ENCODE results near the gene FBXW2.
A peak's percentile ranks its signal among the peaks of the same experiment; 100 is the strongest.

FBXW2 gene

GRCh38 chr9:120713257-120714087, 79.7 kb downstream of the FBXW2 start:
- DNase-seq, result no peak

DNA sequence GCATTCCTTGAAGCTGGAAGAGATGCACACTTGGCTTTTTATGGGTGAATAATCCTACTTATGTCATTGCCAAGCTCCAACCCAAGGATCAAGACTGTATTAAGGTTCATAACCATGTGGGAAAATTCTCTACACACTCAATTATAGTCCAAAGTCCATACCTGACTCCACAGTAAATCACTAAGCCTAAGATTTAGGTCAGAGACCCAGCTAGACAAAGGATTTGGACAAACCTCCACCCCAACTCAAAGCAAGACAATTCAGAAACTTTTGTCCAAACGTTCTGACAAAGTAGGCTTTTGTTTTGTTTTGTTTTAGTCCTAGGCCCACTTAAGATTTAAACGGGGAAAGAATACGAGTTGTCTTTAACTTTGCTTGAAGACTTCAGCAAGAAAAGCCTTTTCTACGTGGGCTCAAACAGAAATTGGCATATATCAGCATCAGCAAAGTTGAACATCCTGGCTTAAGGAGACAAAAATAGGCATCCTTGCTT, 80.6 kb downstream of the FBXW2 start:
- DNase-seq, result no peak

- peak; percentile 37 for DNase-seq
Observed at GRCh38 chr9:120711841-120712538, 81.2 kb downstream of the FBXW2 start.

DNA sequence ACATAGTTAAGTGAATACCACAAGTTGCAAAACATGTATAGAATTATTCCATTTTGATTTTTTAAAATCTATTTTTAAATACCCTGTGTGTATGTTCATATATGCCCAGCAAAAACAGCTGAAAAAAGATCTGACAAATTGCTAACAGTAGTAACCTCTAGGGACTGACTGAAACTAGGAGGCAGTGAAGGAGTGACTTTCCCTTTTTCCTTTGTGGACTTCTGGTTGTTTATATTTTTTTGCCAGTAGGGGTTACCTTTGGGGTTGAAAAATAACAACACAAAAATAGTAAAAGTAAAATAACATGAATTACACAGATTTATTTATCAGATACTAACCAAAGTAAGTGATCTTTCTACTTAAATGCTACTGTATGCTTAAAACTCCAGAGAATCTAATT, 81.9 kb downstream of the FBXW2 start:
- DNase-seq, result no peak

DNA sequence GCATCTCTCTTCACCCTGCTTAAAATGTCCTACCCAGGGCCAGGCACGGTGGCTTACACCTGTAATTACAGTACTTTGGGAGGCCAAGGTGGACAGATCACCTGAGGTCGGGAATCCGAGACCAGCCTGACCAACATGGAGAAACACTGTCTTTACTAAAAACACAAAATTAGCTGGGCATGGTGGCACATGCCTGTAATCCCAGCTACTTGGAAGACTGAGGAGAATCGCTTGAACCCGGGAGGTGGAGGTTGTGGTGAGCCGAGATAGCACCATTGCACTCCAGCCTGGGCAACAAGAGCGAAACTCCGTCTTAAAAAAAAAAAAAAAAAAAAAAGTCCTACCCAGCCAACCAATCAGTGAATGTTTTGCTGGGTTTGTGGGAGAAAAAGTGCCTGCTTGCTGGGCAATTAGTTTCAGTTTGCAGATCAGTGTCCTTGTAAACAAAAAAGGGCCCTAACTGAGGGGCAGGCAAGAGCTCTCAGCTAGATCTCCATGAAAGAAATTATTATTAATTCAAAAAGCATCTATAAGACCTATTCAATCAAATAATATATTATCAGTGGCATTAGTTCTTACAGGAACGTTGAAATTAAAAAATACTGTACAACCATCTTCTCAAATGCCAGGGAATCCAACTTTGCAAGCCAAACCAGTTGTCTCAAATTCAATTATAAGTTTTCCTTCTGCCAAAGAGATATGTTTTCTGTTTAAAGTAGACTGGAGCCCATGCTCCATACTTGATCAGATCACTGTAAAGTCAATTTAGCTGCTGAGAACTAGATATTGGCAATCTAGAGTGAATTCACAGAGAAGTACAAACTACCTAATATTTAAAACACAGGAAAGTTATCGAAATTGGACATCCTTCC, 82.9 kb downstream of the FBXW2 start:
- DNase-seq, result peak; percentile 68

- DNase-seq, result no peak
Observed at GRCh38 chr9:120708526-120709224, 84.5 kb downstream of the FBXW2 start.

- no peak for DNase-seq
Observed at GRCh38 chr9:120707170-120707569, 86.0 kb downstream of the FBXW2 start.
